IPS DF 19.7 (cell line): ENCODE data around the gene LUZP2.

Experiments used
- DNase-seq: peaks from one replicate; pipeline ENCODE4 v3.0.0-alpha.2; 2013; ENCODE audit warnings: low read depth, low spot score

LUZP2 gene

DNA sequence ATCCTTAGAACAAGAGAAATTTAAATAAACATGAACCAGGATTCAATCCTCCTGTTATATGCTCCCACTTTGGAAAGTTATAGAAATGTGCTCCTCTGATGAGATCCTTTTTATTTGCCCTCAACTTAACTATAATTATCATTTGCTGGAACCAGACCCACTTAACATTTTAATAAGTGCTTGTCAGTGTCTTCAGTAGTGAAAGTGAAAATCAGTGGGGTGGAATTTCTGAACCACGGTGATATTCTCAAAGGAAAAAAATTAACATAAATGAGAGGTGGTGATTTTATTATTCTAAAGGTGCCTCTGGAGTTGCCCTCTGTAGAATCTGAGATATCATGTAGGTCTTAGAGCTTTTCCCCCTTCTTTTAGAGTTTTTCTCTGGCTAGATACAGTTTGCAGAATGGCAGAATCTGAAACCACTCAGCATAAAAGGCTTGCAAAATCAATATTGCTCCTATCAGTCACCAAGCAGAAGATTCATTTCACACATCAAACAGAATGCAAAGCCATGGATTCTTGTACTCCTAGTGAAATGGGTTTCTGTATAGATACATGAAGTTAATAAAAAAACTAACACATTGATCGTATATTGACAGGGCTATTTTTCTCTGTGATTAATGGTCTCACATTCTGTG lies 213.2 kb downstream of the LUZP2 start:
- DNase-seq: no peak

DNA sequence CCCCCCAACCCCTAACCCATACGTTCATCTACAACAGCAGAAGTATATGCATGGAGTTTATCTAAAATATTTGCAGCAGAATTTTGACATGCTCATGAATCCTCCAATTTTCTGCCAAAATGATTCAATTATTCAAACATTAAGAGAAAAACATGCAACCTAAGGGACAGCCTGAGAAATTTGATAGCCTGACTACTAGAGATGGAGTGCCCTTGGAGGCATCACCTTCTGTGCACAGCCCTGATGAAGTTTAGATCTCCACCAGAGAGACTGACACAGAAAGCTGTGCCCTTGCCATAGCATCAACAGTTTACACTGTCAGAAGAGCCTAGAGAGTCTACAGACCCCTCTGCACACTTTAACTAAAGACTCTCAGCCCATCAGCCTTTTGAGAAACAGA lies 217.7 kb downstream of the LUZP2 start:
- no peak for DNase-seq

DNA sequence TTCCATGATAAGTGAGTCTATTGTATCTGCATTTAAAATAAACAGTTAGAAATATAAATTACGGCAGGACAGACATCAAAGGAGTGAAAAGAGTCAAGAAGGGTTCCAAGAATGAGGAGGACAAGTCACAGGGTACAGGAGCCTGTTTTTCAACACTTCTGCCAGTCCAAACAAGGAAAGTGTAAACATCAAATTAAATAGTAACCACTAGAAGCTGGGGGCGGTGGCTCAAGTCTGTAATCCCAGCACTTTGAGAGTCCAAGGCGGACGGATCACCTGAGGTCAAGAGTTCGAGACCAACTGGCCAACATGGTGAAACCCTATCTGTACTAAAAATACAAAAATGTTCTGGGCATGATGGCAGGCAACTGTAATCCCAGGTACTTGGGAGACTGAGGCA lies 219.6 kb downstream of the LUZP2 start:
- no peak for DNase-seq

DNA sequence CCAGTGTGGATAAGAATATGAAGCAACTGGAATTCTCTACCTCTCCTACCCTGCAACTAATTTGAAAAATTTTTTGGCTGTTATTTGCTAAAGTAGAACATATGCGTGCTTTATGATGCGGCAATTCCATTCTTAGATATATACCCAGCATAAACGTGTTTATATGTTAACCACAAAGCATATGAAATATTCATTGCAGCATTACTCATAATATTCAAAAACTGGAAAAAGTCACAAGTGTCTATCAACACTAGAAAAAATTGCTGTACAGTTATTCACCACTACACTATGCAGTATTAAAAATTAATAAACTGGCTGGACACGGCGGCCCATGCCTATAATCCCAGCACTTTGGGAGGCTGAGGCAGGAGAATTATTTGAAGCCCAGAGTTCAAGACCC lies 226.4 kb downstream of the LUZP2 start:
- DNase-seq: no peak

DNA sequence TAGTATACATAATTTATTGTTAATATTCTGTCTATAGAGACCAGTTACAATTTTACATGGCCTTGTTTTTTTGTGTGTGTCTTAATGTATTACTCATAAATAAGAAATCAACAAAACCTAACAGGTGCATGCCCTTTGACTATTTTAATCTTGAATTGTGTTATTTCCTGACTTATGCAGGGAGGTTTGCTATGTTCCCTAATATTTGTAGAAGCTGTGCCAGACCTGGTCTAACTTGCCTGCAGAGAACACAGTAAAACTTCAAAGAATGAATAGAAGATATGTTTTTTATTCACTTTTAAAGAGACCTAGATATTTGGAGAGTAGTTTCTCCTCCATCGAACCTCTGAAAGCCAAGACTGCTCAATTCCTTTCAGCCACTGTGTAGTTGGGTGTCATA lies 234.7 kb downstream of the LUZP2 start:
- no peak for DNase-seq

DNA sequence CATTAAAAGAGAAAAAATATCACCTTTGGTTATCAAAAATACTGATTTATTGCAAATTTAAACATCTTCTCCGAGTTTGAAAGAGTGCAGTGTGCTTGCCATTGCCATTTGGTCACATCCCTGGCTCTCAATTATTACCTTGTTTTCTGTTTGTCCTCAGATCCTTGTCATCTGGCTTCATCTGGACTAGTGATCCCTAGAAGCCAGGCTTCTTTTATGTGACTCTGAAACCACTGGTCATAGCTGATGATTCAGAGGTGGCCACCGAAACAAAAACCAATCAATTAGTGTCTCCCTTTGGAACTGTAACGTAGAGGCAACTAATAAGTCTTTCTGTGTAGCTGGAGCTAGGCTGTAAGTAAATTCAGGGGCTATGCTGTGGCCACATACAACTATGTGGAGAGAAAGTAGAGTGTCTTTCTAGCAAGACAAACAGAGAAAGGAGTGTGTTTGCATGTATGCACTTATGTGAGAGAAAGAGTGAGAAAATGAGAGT lies 237.9 kb downstream of the LUZP2 start:
- DNase-seq: no peak

DNA sequence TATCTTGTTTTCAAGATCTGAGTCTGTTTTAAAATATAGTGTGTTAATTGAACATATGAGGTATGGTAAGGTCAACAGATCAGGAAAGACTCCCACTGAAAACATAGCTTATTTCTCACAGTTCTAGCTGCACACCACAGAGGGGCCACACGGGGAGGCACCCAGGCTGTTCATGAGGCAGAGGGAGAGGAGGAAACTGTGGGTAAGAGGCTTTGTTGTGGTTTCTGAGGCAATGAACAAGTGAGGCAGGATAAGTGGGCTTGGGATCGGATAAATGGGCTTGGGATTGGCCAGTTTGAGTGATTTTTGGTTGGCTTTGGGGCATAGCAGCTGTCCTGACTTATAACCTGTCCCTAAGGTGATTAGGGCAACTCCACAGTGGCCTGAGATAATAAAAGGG lies 242.1 kb downstream of the LUZP2 start:
- no peak for DNase-seq

DNA sequence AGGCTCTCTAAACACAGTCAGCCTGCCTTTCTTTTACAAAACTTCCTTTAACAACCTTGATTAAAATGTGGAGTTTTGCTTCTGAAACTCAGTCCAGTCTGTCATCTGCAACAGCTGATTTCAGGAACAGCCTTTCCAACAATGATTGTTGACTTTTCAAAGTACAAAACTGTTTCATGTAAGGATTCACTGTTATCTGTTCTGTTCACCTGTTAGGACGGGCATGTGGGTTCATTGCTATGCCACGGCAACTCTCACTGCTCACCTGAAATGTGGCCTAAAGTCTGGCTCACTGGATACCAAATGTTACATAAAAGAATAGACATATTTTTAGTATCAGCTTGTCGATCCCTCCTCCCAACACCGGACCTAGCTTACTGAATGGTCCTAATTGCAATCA lies 242.8 kb downstream of the LUZP2 start:
- DNase-seq: no peak

DNA sequence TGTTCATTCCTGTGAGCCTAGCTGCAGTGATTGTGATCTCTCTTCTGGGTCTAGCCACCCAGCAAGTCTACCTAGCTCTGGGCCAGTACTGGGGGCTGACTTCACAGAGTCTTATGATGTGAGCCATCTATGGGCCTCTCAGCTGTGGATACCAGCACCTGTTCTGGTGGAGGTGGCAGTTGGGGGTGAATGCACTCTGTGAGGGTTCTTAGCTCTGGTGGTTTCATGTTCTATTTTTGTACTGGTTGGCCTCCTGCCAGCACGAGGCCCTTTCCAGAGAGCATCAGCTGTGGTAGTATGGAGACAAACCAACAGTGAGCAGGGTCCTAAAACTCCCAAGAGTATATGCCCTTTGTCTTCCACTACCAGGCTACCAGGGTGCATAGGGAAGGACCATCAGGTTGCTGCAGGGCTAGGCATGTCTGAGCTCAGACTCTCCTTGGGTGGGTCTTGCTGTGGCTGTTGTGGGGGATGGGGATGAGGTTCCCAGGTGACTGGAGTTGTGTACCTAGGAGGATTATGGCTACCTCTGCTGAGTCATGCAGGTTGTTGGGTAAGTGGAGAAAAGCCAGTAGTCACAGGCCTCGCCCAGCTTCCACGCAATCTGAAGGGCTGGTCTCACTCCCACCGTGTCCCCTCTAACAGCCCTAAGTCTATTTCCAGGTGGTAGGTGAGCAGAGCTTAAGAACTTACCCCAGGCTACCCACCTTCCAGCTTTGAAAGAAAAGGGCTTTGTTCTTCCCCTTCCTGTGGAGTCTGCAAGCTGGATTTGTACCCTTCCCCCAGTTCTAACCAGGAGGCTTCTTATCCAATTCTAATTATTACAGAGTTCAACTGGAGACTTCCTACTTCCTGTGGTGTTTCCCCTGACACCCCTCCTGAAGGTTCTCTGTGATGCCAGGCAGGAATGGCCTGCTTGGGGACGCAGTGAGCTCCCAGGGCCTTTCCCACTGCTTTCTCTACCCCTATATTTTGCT lies 250.7 kb downstream of the LUZP2 start:
- no peak for DNase-seq

DNA sequence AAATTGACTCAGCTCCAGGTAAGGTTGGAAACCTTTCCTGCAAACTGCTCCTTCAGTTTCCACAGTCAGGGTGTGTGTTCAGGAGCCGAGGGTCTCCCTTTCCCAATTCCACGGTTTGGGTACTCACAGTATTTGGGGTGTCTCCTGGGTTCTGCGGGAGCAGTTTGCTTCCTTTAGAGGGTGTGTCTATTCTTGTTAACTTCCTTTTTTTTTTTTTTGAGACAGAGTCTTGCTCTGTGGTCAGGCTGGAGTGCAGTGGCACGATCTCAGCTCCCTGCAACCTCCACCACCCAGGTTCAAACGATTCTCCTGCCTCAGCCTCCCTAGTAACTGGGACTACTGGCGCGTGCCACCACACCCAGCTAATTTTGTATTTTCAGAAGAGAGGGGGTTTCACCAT lies 251.4 kb downstream of the LUZP2 start:
- no peak for DNase-seq

DNA sequence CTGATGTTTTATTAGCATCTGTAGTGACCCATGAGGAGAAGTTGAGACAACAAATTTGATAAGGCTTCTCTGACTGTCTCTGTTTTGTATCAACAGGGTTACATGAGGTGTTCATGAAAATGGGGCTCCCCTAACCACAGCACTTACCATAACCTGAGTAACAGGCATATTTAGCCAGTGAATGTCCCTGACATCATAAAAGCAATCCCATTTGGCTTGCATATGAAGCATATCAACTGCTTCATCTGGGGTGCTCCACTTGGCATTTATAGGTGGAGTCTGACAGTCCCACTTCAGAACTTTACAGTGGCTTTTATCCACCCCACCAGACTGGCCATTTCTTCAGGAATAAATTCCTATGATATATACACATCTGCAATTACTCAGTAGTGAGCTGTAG lies 257.6 kb downstream of the LUZP2 start:
- no peak for DNase-seq

DNA sequence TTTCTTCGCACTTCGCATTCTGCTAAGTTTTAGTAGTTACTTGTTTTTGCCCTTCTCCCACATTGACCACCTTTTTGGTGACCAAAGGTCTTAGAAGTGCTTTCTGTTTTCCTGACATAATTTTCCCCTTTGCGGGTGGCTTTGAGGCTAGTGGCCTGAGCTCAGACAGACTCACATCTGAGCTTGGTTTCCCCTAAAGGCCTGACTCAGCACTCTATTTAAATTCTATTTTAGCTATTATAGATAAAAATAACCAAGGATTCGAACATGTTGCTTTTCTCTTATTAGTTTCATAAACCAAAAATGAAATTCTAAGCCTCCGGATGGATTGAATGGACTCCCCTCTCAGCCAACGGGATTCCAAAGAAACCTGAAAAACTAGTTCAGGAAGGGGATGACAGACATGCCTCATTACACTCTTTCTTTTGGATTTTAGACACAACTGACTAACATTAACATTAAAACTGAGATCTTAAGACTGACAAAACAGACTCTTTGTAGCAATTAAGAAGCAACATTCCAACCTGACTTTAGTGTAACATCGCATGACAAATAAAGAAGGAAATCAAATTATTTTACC lies 258.5 kb downstream of the LUZP2 start:
- no peak for DNase-seq

DNA sequence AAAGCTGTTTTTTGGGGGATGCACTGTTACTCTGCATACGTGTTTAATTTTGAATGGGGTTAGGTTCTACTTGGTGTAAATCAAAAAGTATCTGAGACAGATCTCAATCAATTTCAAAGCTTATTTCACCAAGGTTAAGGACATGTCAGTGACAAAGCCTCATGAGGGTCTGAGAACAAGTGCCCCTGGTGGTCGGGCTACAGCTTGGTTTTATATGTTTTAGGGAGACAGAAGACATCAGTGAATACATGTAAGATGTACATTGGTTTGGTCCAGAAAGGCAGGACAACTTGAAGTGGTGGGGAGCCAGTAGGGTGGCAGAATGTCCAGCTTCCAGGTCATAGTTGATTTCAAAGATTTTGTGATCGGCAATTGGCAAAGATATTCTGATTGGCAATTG lies 262.9 kb downstream of the LUZP2 start:
- DNase-seq: no peak

DNA sequence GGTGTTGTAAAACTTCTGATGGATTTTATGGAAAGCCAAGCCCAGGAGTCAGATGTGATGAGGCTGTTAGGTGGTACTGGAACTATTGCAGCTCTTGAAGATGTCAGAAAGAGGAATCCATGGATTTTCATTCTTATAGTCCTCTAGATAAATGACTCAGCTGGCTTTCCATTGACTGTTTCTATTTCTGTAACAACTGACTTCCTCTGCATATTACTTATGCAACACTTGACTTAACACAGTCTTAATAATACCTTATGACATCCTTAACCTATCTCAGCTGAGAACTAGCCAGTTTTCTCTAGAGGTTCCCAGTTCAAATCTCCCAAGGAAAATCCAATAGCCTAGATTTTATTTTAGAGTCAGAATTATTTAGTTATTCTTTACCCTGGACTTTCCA lies 263.8 kb downstream of the LUZP2 start:
- DNase-seq: no peak

DNA sequence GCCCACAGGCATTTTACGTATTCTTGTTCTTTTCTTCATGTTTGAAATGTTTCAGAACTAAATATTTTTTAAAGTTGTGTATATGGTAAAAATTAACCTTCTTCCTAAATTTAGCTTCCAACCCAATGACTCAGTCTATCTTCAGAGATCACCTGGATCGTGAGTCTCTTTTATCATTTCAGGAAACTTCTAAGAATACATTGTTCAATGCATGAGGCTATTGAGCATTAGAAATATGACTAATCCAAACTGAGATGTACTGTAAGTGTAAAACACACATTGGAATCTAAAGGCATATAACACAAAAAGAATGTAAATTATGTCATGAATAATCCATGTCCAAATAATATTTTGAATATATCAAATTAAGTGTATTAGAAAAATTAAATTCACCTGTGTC lies 265.2 kb downstream of the LUZP2 start:
- no peak for DNase-seq

DNA sequence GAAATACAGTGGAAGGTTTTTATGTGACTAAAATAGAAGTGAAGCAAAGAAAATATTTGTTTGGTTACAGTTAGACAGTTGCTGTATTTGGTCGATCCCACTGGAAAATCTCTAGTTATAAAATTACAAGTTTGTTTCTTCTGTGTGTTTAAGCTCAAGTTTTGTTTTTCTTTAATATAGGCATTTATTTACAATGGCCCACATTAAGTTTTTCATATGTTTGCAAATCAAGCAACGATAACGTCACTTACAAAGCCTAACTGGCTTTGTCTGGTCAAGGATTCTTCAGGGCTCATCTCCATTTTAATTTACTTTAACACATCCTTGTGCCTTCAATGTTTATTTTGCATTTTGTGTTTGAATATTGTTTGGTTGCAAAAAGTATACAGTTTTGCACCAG lies 270.6 kb downstream of the LUZP2 start:
- no peak for DNase-seq

DNA sequence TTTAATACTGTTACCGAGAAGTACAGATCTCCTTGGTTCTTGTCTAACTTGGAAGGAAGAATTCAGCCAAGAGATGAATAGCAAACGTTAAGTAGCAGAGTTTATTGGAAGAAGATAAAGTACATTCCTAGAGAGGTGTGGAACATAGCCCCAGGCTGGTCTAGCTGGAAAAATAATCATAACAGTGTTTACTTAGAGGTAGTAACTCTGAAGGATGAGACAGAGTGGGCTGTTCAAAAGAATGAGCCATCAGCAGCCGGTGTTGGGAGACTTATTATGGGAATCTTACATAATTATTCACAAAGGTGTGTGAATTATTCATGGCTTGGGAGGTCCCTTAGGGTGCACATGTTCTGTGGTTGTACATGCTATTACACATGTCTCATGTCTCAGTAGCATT lies 276.5 kb downstream of the LUZP2 start:
- no peak for DNase-seq

DNA sequence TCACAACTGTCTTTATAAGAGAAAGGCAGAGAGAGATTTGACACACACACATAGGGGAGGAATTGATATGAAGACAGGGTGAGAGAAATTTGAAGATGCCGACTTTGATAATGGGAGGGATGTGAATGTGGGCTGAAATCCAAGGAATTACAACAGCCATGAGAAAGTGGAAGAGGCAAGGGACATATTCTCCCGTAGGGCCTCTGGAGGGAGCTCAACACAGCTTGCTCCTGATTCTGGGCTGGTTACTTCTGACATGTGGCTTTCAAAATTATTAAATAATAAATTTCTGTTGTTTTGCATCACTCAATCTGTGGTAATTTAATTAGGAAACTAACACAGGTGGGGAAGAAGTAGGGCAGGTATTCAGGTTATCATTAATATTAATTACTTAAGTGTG lies 282.9 kb downstream of the LUZP2 start:
- DNase-seq: no peak

DNA sequence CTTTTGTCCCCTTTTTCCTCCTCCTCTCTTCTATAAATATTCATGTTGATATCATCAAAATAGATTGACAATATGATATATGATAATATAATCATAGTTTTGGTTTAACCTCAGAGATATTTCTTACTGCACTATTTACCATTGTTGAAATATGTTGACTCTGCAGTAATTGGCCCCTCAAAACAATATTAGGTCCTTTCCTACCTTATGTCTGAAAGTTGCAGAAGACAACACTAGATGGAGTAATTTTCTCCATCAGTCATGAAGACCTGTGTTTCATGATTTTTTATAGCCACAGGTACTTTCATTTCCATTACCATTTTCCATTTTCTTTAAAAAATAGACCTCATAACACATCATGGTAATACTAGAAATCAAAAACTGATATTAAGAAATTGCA lies 284.4 kb downstream of the LUZP2 start:
- no peak for DNase-seq

DNA sequence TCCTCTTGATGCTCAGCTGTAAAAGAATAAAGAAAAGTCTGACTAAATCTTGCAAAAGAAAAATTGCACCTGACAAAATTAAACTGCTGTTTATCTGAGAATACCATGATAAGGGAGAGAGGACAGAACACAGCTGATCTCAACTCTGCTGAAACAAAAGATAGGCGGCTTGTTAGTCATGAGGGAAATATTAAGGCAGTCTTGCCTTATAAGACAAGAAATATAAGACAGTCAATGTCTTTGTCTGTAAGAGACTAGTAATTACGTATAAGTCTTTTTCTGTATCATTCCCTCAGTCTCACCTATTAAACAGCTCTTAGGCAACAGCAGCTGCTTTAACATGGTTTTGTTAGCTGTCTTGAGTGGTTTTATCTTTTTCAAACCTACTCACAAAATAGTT lies 296.6 kb downstream of the LUZP2 start:
- no peak for DNase-seq

DNA sequence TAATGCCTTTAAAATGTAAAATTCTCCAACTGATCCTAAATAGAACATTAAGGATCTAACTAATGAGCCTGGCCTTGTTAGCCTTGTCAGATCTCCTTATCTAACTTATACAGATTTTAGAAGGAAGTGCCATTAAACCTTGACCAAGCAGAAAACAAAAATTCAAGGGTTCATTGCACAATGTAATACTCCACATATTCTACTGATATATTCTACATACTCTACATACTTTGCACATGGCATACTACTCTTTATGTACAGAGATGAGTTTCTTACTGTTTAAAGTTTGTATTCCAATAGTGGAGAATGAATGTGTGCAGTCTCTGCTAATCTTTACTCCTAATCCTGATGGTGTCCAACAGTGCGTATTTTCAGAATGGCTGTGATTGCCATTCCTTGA lies 297.2 kb downstream of the LUZP2 start:
- no peak for DNase-seq

DNA sequence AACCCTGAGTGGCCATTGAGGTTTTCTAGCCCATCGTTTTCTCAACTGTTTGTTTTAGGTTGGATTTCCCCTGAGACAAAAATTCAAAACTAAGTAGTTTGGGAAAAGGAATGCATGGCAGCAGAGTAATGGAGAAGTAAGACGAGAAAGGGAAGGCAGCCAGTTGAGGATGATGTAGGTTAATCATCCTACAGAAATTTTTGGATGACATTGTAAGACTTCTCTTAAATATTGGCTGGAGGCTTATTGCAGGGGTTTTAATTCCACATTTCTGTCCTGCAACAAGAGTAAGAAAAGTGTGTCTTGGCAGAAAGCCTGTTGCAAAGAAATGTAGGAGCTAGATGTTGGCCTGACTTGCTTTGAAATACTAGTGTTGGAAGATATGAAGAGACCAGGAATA lies 308.8 kb downstream of the LUZP2 start:
- no peak for DNase-seq

DNA sequence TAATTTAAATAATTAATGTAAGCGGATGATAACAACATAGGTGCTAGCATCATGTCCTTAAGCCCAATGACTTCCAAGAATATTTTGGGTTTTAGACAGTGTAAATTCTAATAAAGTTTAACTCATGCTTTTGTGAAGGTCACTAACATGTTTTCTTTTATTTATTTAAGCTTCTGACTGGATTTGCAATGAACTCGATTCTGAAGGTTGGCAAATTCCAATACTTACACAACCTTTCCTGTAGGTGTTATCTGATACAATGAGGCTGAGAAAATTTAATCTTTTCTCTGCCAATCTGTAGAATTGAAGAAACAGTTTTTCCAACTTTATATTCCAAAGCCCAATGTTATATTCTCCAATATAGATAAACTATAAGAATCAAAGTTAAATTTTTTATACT lies 311.3 kb downstream of the LUZP2 start:
- DNase-seq: no peak
